ENCODE results near the gene SMTN.

The SMTN gene

DNA sequence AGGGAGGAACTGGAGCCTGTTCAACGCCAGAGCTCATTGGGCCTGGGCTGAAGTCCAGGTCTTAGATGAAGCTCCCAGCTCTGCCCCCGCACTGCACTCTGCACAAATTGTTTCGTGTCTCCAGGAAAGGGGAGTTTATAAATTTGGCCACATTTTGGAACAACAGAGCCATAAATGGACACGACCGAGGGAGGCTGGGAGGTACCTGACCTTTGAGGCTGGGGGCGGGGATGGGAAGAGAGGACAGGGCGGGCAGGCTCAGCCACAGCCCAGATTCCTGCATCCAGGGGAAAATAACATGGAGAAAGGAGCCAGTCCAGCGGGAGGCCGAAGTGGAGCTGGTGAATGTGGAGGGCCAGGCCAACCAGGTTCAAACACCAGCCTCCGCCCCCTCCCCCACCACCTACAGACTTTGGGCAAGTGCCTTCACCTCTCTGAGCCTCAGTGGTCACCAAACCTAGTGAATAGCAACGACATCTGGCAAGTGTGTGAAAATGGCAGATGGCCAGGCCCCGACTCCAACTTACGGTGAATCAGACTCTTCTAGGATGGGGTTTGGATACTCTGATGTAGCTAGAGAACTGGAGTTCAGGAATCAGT lies 36.8 kb upstream of the SMTN start:
- H3K4me3 ChIP-seq (ENCODE audit: low read depth, low read length), result no peak overlapping the region
- H3K9me3 ChIP-seq (ENCODE audit: severe bottlenecking), result no peaks in the 10 kb centered on the region
- TF ChIP-seq, protein P1, sequence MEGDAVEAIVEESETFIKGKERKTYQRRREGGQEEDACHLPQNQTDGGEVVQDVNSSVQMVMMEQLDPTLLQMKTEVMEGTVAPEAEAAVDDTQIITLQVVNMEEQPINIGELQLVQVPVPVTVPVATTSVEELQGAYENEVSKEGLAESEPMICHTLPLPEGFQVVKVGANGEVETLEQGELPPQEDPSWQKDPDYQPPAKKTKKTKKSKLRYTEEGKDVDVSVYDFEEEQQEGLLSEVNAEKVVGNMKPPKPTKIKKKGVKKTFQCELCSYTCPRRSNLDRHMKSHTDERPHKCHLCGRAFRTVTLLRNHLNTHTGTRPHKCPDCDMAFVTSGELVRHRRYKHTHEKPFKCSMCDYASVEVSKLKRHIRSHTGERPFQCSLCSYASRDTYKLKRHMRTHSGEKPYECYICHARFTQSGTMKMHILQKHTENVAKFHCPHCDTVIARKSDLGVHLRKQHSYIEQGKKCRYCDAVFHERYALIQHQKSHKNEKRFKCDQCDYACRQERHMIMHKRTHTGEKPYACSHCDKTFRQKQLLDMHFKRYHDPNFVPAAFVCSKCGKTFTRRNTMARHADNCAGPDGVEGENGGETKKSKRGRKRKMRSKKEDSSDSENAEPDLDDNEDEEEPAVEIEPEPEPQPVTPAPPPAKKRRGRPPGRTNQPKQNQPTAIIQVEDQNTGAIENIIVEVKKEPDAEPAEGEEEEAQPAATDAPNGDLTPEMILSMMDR (IDR thresholded peaks at IDR 0.05; ENCODE audit: low read depth, low read length), result no peak
- H3K36me3 ChIP-seq, result no peaks in the 10 kb centered on the region
- no peak for DNase-seq
- H3K27ac ChIP-seq, result no peak overlapping the region
- H3K27me3 ChIP-seq (ENCODE audit: insufficient read depth, low read depth, severe bottlenecking), result no peaks in the 10 kb centered on the region

DNA sequence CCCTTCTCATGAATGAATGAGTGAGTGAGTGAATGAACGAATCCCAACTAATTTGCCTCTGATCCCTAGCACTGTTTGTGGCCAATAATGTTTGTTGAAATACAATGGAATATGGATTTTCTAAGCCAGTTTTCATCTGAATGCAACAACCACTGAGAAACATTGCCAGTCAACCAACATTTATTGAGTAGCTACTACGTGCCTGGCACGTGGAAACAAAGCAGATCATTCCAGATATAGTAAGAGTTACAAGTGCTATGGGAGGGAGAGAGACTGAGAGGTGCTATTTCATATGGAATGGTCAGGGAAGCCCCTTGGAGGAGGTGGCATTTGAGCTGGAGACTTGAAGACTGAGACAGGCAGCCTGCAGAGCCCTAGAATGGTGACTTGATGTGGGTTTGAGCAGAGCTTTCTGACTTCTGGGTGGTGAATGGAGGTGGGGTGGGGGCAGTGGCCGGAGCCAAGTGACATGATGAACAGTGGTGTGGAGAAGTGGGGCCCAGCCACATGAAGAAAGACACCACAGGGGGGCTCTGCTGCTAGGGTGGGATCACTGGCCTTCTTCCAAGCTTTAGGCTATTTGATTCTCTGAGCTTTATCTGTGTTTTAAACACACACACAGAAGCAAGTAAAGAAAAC lies 35.1 kb upstream of the SMTN start:
- Histone ChIP-seq H3K27me3 (ENCODE audit: insufficient read depth, low read depth, severe bottlenecking) (no peaks in the 10 kb centered on the region), H3K36me3 (no peaks in the 10 kb centered on the region), H3K9me3 (ENCODE audit: severe bottlenecking) (no peaks in the 10 kb centered on the region), H3K27ac (no peak overlapping the region), H3K4me3 (ENCODE audit: low read depth, low read length) (no peak overlapping the region)
- TF ChIP-seq, protein P1 (IDR thresholded peaks at IDR 0.05; ENCODE audit: low read depth, low read length), result no peak
- no peak for DNase-seq

DNA sequence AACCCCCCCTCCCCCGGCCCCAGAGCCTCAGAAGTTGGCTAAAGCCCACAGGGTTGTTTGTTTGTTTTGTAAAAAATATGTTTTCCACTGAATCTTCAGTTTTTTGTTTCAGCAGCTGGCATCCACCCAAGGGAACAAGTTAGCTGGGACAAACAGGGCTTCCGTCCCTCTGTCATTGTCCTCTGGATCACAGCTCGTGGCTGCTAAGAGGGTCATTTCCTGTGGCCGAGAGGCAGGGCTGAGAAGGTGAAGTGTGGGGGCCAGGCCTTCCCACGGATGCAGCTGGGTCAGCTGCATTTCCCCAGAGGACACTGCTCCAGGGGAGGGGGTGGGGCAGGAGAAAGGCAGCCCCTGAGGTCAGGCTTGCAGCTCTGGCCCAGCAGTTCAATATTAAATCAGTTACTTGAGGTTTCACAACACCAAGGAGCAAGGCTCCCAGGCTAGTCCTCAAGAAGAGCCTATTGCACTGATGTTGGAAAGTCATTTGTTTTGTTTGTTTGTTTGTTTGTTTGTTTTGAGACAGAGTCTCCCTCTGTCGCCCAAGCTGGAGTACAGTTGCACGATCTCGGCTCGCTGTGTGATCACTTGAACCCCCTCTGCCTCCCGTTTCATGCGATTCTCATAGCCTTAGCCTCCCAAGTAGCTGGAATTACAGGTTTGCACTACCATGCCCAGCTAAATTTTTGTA lies 34.4 kb upstream of the SMTN start:
- no peak overlapping the region for H3K27ac ChIP-seq
- DNase-seq, result no peak
- TF ChIP-seq, protein P1 (IDR thresholded peaks at IDR 0.05; ENCODE audit: low read depth, low read length), result no peak
- no peaks in the 10 kb centered on the region for H3K27me3 ChIP-seq (ENCODE audit: insufficient read depth, low read depth, severe bottlenecking)
- H3K36me3 ChIP-seq, result no peaks in the 10 kb centered on the region
- no peaks in the 10 kb centered on the region for H3K9me3 ChIP-seq (ENCODE audit: severe bottlenecking)
- no peak overlapping the region for H3K4me3 ChIP-seq (ENCODE audit: low read depth, low read length)

DNA sequence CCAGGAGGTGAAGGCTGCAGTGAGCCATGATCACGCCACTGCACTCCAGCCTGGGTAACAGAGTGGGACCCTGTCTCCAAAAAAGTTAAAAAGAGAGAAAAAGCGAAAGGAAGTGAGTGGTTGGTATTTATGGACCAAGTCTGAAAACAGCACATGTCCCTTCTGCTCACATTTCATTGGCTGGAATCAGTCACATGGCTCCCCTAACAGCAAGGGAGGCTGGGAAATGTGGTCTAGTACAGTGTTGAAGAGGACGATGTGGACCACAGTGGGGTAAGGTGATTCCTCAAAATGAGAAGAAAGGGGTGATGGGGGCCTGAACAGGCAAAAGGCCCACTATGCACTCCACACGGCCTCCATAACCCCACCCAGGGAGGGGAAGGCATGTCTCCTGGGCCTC lies 32.5 kb upstream of the SMTN start:
- Histone ChIP-seq H3K27ac (no peak overlapping the region), H3K4me3 (ENCODE audit: low read depth, low read length) (no peak overlapping the region), H3K9me3 (ENCODE audit: severe bottlenecking) (no peaks in the 10 kb centered on the region), H3K27me3 (ENCODE audit: insufficient read depth, low read depth, severe bottlenecking) (no peaks in the 10 kb centered on the region), H3K36me3 (no peaks in the 10 kb centered on the region)
- no peak for DNase-seq
- TF ChIP-seq, protein P1 (IDR thresholded peaks at IDR 0.05; ENCODE audit: low read depth, low read length), result no peak

DNA sequence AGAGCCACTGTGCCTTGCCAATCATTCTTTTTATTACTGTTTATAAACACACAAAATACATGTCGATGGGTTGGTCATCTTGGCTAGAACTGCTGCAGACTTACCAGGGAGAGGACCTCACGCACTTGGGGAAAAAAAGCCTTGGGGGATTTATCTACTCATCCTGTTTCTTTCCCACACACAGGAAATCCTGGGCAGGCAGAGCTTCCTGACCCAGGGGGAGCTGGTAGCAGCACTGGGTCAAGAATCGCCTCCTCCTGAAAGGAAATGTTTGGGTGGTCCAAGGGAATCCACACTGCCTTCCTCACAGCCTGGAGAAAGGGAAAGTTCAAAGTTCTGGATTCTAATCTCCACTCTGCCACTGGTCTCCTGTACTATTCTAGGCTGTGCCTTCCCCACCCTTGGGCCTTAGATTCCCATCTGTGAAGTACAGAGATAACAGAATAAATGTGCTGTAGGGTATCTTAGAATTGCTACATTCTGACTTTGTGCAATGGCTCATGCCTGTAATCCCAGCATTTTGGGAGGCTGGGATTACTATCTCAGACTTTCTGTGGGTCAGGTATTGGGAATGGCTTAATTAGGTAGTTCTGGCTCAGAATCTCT lies 31.2 kb upstream of the SMTN start:
- TF ChIP-seq, protein P1 (IDR thresholded peaks at IDR 0.05; ENCODE audit: low read depth, low read length), result no peak
- DNase-seq, result no peak
- Histone ChIP-seq H3K4me3 (ENCODE audit: low read depth, low read length) (no peak overlapping the region), H3K9me3 (ENCODE audit: severe bottlenecking) (no peaks in the 10 kb centered on the region), H3K27ac (no peak overlapping the region), H3K27me3 (ENCODE audit: insufficient read depth, low read depth, severe bottlenecking) (no peaks in the 10 kb centered on the region), H3K36me3 (no peaks in the 10 kb centered on the region)
